HG03457 (cell line): Measurements from ENCODE around the gene ZKSCAN5.
"Not testable (repeated sequence)": the region's sequence is repeated elsewhere in the genome, so short reads cannot be mapped to it uniquely, and the experiment has no call there.

Experiments used
- ATAC-seq: cut with Tn5 transposase; IDR thresholded peaks from one replicate; pipeline ENCODE4 v1.9.1; 2021; ENCODE audit warnings: moderate number of reproducible peaks; ENCODE audit not compliant: unreplicated experiment

Gene ZKSCAN5

DNA sequence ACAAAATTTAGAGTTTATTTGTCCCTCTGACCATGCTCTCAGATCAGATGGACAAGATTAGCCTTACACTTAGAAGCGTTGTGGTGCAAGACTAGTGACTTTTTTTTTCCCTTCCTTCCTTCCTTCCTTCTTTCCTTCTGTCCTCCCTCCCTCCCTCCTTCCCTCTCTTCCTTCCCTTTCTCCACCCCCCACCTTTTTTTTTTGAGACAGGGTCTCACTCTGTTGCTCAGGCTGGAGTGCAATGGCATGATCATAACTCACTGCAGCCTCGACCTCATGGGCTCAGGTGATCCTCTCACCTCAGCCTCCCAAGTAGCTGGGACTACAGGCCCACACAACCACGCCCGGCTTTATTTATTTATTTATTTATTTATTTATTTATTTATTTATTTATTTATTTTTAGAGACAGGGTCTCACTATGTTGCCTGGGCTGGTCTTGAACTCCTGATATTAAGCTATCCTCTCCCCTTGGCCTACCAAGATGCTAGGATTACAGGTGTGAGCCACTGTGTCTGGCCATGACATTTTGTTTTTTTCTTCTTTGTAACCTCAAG lies 76.4 kb downstream of the ZKSCAN5 start:
- not testable (repeated sequence) for ATAC-seq
